GM12878 (cell line): ENCODE results near the gene PHKB. TPM values are rescaled to one million over a fixed set of nuclear protein-coding genes. Genes with fewer than 3 reads are reported as not detected.
"Not testable (repeated sequence)": the region's sequence is repeated elsewhere in the genome, so short reads cannot be mapped to it uniquely, and the experiment has no call there.

ENCODE experiments used
- ATAC-seq: fragments of 200-7000 bp; cut with Tn5 transposase; 3 replicates; pipeline ENCODE4 v1.9.1; 2020; ENCODE audit warnings: mild to moderate bottlenecking, moderate library complexity
- BruUV-seq: library from RNA; stranded (reverse); fragments of 400-500 nt; replicated peaks from 2 replicates; lab custom pipeline; 2021; lab: Mats Ljungman, UMichigan
- CTCF ChIA-PET: fragments of 300-600 bp; sonication (Branson Sonifier 250); formaldehyde crosslinking; extraction: SDS; loops from one replicate; lab custom pipeline; 2021; ENCODE audit warnings: inconsistent platforms; lab: Yijun Ruan, JAX
- POLR2A ChIA-PET: fragments of 350-600 bp; formaldehyde crosslinking; extraction: SDS; loops from one replicate; lab custom pipeline; 2021; ENCODE audit warnings: inconsistent platforms; lab: Charles Lee
- RAD21 ChIA-PET: fragments of 300-600 bp; sonication (Branson Sonifier 250); formaldehyde crosslinking; loops from one replicate; lab custom pipeline; 2023; ENCODE audit warnings: antibody characterized with exemption; ENCODE audit not compliant: unreplicated experiment; lab: Charles Lee
- SMC1A ChIA-PET: fragments of 300-600 bp; sonication (Branson Sonifier 250); formaldehyde crosslinking; loops from one replicate; lab custom pipeline; 2023; ENCODE audit not compliant: unreplicated experiment, uncharacterized antibody; lab: Charles Lee
- DNase-seq: peaks from one replicate; pipeline ENCODE4 v3.0.0-alpha.2; 2011; ENCODE audit warnings: low read depth, low spot score
- FAIRE-seq: peaks from 3 replicates; lab custom pipeline; 2011; peaks lifted over from hg19 to GRCh38; lab: Jason Lieb, UNC
- H2AFZ ChIP-seq: 2 replicates; pipeline ENCODE4 v1.6.0; 2011; ENCODE audit warnings: low read depth, low read length, control low read depth; ENCODE audit not compliant: control insufficient read depth
- H3K27ac ChIP-seq: 2 replicates; pipeline ENCODE4 v1.5.1; 2011; ENCODE audit warnings: control low read depth; ENCODE audit not compliant: control insufficient read depth, insufficient read depth
- H3K27me3 ChIP-seq, 2 experiments: replicated peaks in 1 of 2; 2 replicates each; pipeline versions ENCODE4 v1.6.0 to v1.6.1; 2011; ENCODE audit warnings: low read length in 1 of 2; ENCODE audit not compliant: control insufficient read depth in 2 of 2, insufficient read depth in 2 of 2
- H3K36me3 ChIP-seq, 2 experiments: 2 replicates each; pipeline ENCODE4 v1.5.1; 2011; ENCODE audit warnings: low read length in 1 of 2; ENCODE audit not compliant: control insufficient read depth in 2 of 2, insufficient read depth in 2 of 2
- H3K4me1 ChIP-seq: 2 replicates; pipeline ENCODE4 v1.6.1; 2011; ENCODE audit warnings: mild to moderate bottlenecking, low read length, moderate library complexity, mixed read lengths; ENCODE audit not compliant: control insufficient read depth, insufficient read depth
- H3K4me2 ChIP-seq: 2 replicates; pipeline ENCODE4 v1.6.0; 2011; ENCODE audit warnings: control low read depth; ENCODE audit not compliant: control insufficient read depth, insufficient read depth
- H3K4me3 ChIP-seq: fragments of 200-600 bp; sonication (generic); 2 replicates; pipeline ENCODE4 v1.5.1; 2016
- H3K79me2 ChIP-seq: 2 replicates; pipeline ENCODE4 v1.6.0; 2011; ENCODE audit warnings: low read length; ENCODE audit not compliant: control insufficient read depth, insufficient read depth
- H3K9ac ChIP-seq: 2 replicates; pipeline ENCODE4 v1.8.0; 2011; ENCODE audit warnings: low read length, control low read depth, mixed read lengths; ENCODE audit not compliant: control insufficient read depth, insufficient read depth
- H3K9me3 ChIP-seq: replicated peaks from 3 replicates; pipeline ENCODE4 v1.5.1; 2011; ENCODE audit warnings: mild to moderate bottlenecking, low read length; ENCODE audit not compliant: control insufficient read depth, insufficient read depth
- H4K20me1 ChIP-seq: 2 replicates; pipeline ENCODE4 v1.6.0; 2011; ENCODE audit not compliant: control insufficient read depth, insufficient read depth
- BHLHE40 ChIP-seq, 2 experiments: fragments of 450-650 bp in 1 of 2; IDR thresholded peaks; 2 replicates each; pipeline ENCODE4 v1.6.1; 2011 to 2017; ENCODE audit warnings: low read depth in 2 of 2, borderline replicate concordance in 1 of 2, improper control_type of control experiment in 1 of 2, low read length in 1 of 2, mild to moderate bottlenecking in 1 of 2
- BMI1 ChIP-seq: fragments of 450-650 bp; IDR thresholded peaks from 2 replicates; pipeline ENCODE4 v1.6.1; 2016; ENCODE audit warnings: mild to moderate bottlenecking, moderate library complexity, borderline replicate concordance
- EZH2 ChIP-seq: IDR thresholded peaks from 2 replicates; pipeline ENCODE4 v1.6.1; 2012; ENCODE audit warnings: low read depth, mild to moderate bottlenecking, control low read depth, inconsistent platforms, low read length, borderline replicate concordance; ENCODE audit not compliant: control insufficient read depth
- FOS ChIP-seq: IDR thresholded peaks from 3 replicates; pipeline ENCODE4 v1.6.1; 2011; ENCODE audit warnings: borderline replicate concordance; ENCODE audit not compliant: insufficient read length; ENCODE audit errors: extremely low read depth
- GATAD2B ChIP-seq: fragments of 450-650 bp; conservative IDR thresholded peaks from 2 replicates; pipeline ENCODE4 v1.6.1; 2017; ENCODE audit warnings: low read depth, mild to moderate bottlenecking, moderate library complexity
- KDM1A ChIP-seq: fragments of 200-600 bp; sonication (generic); IDR thresholded peaks from 2 replicates; pipeline ENCODE4 v1.6.1; 2016; ENCODE audit warnings: borderline replicate concordance
- MEF2B ChIP-seq: fragments of 450-650 bp; IDR thresholded peaks from 2 replicates; pipeline ENCODE4 v1.6.1; 2018; ENCODE audit warnings: mild to moderate bottlenecking, moderate library complexity; ENCODE audit not compliant: partially characterized antibody, poor library complexity, severe bottlenecking
- MXI1 ChIP-seq: fragments of 150-350 bp; IDR thresholded peaks from 2 replicates; pipeline ENCODE4 v1.6.1; 2011; ENCODE audit warnings: low read depth, mild to moderate bottlenecking, inconsistent platforms, low read length, improper control_type of control experiment
- MYC ChIP-seq: IDR thresholded peaks from 2 replicates; pipeline ENCODE4 v1.6.1; 2011; ENCODE audit warnings: mild to moderate bottlenecking, low read length, moderate library complexity, inconsistent platforms; ENCODE audit not compliant: insufficient read depth, insufficient replicate concordance, insufficient read length, severe bottlenecking
- POLR2AphosphoS2 ChIP-seq: IDR thresholded peaks from 2 replicates; pipeline ENCODE4 v1.6.1; 2011; ENCODE audit warnings: low read depth, mild to moderate bottlenecking, low read length, improper control_type of control experiment, moderate library complexity
- SP1 ChIP-seq: IDR thresholded peaks from one replicate; pipeline ENCODE4 v1.6.1; 2011; ENCODE audit warnings: low read depth, low read length
- SREBF1 ChIP-seq: IDR thresholded peaks from 2 replicates; pipeline ENCODE4 v1.6.1; 2012; ENCODE audit warnings: mild to moderate bottlenecking, low read length
- SREBF2 ChIP-seq: IDR thresholded peaks from 2 replicates; pipeline ENCODE4 v1.6.1; 2012; ENCODE audit warnings: mild to moderate bottlenecking, low read length
- ZSCAN29 ChIP-seq: fragments of 450-650 bp; IDR thresholded peaks from 2 replicates; pipeline ENCODE4 v1.6.1; 2017; ENCODE audit warnings: mild to moderate bottlenecking, moderate library complexity
- WGBS: methylation state at CpG from one replicate; pipeline ENCODE4 v1.1.6; 2016; ENCODE audit warnings: low lambda C conversion rate; ENCODE audit not compliant: insufficient replicate concordance, insufficient coverage; ENCODE audit errors: missing lambda C conversion rate; 5-methylcytosine and 5-hydroxymethylcytosine counted together
- in situ Hi-C: fragments of 300-500 bp; cut with MboI; formaldehyde crosslinking; loops from 9 replicates; pipeline ENCODE4 v1.14.3; 2018; ENCODE audit warnings: mixed read lengths
- intact Hi-C: fragments of 100-400 bp; cut with micrococcal nuclease; formaldehyde crosslinking; loops from one replicate; pipeline ENCODE4 v1.14.2; 2022; ENCODE audit not compliant: unreplicated experiment
- polyA plus RNA-seq, 11 experiments: library from polyadenylated mRNA; depleted of rRNA in 4 of 11; unstranded in 6 of 11; stranded (reverse) in 5 of 11; fragments of >200 nt; fragmentation: Nextera tagmentation in 4 of 11; fragmentation: Illumina TruSeq in 1 of 11; extraction: Ambion mirVana in 4 of 11; extraction: Trizol in 1 of 11; gene quantifications; 1 replicate in 1 of 11; 2 replicates in 10 of 11; pipeline versions ENCODE4 v1.2.1 to v1.2.3, GENCODE V29; 2011 to 2016; ENCODE audit warnings: inconsistent platforms in 2 of 11, missing spikeins in 2 of 11, low read depth in 1 of 11
- total RNA-seq, 4 experiments: library from RNA; depleted of rRNA in 3 of 4; stranded (reverse); fragments of >200 nt in 3 of 4; fragmentation: Illumina TruSeq in 1 of 4; extraction: Trizol in 1 of 4; gene quantifications; 2 replicates each; pipeline versions ENCODE4 v1.2.1 to v1.2.3, GENCODE V29; 2013 to 2021
- TF ChIP-seq, protein P1 (sequence below): fragments of 450-650 bp; IDR thresholded peaks from 2 replicates; pipeline ENCODE4 v1.6.1; 2017; ENCODE audit warnings: mild to moderate bottlenecking

The PHKB gene
- total and polyA plus RNA-seq, 10 of the 15 experiments (the other 5 are each of a cell fraction or from before 2014, with no cell fraction given), result 14.2 to 65.6 (median 37.0) TPM

DNA sequence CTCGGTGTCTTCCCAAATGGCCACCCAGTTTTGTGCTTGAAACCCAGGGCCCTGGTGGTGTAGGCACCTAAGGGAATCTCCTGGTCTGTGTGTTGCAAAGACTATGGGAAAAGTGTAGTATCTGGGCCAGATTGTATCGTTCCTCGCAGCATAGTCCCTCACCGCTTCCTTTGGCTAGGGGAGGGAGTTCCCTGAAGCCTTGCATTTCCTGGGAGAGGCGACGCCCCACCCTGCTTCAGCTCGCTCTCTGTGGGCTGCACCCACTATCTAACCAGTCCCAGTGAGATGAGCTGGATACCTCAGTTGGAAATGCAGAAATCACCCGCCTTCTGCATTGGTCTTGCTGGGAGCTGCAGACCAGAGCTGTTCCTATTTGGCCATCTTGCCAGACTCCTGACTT, 93.5 kb downstream of the PHKB start:
- CTCF ChIA-PET, H3K36me3 ChIP-seq, H2AFZ ChIP-seq, H3K4me3 ChIP-seq, H3K4me1 ChIP-seq, FAIRE-seq, H3K4me2 ChIP-seq, ATAC-seq, BruUV-seq, POLR2A ChIA-PET, intact Hi-C loops, H3K9ac ChIP-seq, H3K27ac ChIP-seq, H3K9me3 ChIP-seq, H4K20me1 ChIP-seq, in situ Hi-C loops, H3K79me2 ChIP-seq, H3K27me3 ChIP-seq, DNase-seq: not testable (repeated sequence)
- ChIA-PET SMC1A (interaction anchor here (0.8 to 1.6 kb wide), 3 partner anchors 31 to 76 kb away, joined by 3 to 4 read pairs (median 3); no protein-coding TSS in a partner anchor), RAD21 (interaction anchor here (0.8 kb wide), 1 partner anchor 37 kb away, joined by 4 read pairs; no protein-coding TSS in a partner anchor)
- 96% methylated on average over 8 of the region's 8 CpGs for WGBS

DNA sequence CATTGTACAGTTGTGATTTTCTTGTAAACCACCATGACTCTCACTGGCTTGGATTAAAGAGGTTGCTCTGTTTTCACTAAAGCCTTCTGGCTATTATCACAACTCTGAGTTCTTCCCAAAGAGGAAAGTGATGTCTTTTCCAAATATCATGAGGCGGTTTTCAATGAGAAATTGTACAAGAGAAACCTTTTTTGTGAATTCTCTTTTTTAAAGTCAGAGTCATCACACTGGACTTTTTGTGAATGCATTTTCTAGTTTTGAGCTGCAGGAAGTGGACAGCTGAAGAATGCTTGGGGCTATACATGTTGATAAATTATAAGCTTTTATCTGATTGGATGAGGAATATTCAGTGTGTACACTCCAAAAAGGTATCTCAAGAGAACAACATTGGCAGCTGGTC, 100.2 kb downstream of the PHKB start:
- Histone ChIP-seq H3K4me2 (no peak overlapping the region), H4K20me1 (no peaks in the 10 kb centered on the region), H3K4me3 (no peak overlapping the region), H3K9me3 (no peaks in the 10 kb centered on the region; the same call in 1 of the 3 replicates), H2AFZ (no peak overlapping the region), H3K27ac (no peak overlapping the region), H3K79me2 (no peaks in the 10 kb centered on the region), H3K9ac (no peak overlapping the region), H3K36me3 (peaks cover 0 to 3% of the 10 kb centered on the region in 2 experiments; a peak in 1 of 4 replicates), H3K4me1 (peaks cover 8% of the 10 kb centered on the region), H3K27me3 (no peaks in the 10 kb centered on the region)
- in situ Hi-C loops, result no loop called here
- RAD21 ChIA-PET, result no interaction called here
- WGBS, result 100% methylated on average over 1 of the region's 1 CpG
- POLR2A ChIA-PET, result no interaction called here
- TF ChIP-seq MYC, result no peak
- no peak for TF ChIP-seq BMI1
- no peak for TF ChIP-seq ZSCAN29
- TF ChIP-seq KDM1A, result no peak
- TF ChIP-seq EZH2, result no peak
- no peak for TF ChIP-seq SREBF1
- no peak for TF ChIP-seq GATAD2B
- TF ChIP-seq SREBF2, result no peak
- TF ChIP-seq, protein P1, sequence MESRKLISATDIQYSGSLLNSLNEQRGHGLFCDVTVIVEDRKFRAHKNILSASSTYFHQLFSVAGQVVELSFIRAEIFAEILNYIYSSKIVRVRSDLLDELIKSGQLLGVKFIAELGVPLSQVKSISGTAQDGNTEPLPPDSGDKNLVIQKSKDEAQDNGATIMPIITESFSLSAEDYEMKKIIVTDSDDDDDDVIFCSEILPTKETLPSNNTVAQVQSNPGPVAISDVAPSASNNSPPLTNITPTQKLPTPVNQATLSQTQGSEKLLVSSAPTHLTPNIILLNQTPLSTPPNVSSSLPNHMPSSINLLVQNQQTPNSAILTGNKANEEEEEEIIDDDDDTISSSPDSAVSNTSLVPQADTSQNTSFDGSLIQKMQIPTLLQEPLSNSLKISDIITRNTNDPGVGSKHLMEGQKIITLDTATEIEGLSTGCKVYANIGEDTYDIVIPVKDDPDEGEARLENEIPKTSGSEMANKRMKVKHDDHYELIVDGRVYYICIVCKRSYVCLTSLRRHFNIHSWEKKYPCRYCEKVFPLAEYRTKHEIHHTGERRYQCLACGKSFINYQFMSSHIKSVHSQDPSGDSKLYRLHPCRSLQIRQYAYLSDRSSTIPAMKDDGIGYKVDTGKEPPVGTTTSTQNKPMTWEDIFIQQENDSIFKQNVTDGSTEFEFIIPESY, result no peak
- TF ChIP-seq FOS, result no peak
- no peak for TF ChIP-seq POLR2AphosphoS2
- no peak for TF ChIP-seq BHLHE40 (IDR thresholded peaks at IDR 0.05; ENCODE audit: borderline replicate concordance in 1 of 2, low read depth in 2 of 2, low read length in 1 of 2)
- TF ChIP-seq MXI1, result no peak
- no peak for TF ChIP-seq SP1
- no peak for TF ChIP-seq MEF2B
- DNase-seq (no peak), ATAC-seq (no peak), FAIRE-seq (no peak)
- CTCF ChIA-PET, result interaction anchor here (1.1 kb wide), 1 partner anchor 12 kb away, joined by 6 read pairs; no protein-coding TSS in a partner anchor
- intact Hi-C loops, result no loop called here
- SMC1A ChIA-PET, result interaction anchor here (0.9 to 1.9 kb wide), 2 partner anchors 35 to 95 kb away, joined by 3 to 4 read pairs; no protein-coding TSS in a partner anchor
- no TSS peak for BruUV-seq
